ENCODE data around the gene CALCOCO2. TPM values are rescaled to one million over a fixed set of nuclear protein-coding genes. Genes with fewer than 3 reads are reported as not detected.
"Not testable (repeated sequence)": the region's sequence is repeated elsewhere in the genome, so short reads cannot be mapped to it uniquely, and the experiment has no call there.

Gene CALCOCO2
- total and polyA plus RNA-seq, 4 donors: 23.0 to 64.9 (median 44.0) TPM

DNA sequence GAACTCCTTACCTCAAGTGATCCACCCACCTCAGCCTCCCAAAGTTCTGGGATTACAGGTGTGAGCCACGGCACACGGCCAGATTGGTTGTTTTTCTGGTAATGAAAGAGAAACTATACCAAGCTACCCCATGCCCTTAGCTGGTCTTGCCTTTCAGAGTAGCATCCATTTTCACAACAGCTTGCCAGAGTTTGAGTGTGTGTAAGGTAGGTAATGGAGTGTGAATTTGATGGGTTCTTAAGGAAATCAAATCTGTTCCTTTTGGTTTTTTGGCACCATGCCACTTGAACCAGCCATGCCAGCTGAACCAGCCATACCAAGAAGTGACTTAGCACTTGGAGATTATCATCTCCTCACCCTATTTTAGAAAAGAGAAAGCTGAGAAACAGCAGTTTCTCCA is 5.1 kb downstream of the CALCOCO2 start:
- Histone ChIP-seq H3K27ac (ENCODE audit: low read depth in 1 of 2, low read length in 2 of 2) (no peak overlapping the region), H3K36me3 (ENCODE audit: control insufficient read depth in 4 of 4, insufficient read depth in 3 of 4, low read depth in 1 of 4, low read length in 3 of 4) (no peaks in the 10 kb centered on the region), H3K27me3 (ENCODE audit: control insufficient read depth in 4 of 4, insufficient read depth in 4 of 4, low read length in 3 of 4) (no peaks in the 10 kb centered on the region), H3K9ac (ENCODE audit: low read depth in 1 of 2, low read length in 2 of 2) (no peak overlapping the region), H3K4me3 (ENCODE audit: low read depth in 1 of 3, low read length in 3 of 3) (no peak overlapping the region), H3K4me1 (ENCODE audit: control insufficient read depth in 4 of 4, insufficient read depth in 4 of 4, low read length in 3 of 4) (peaks cover 17 to 40% (median 25%) of the 10 kb centered on the region in 4 donors), H3K9me3 (ENCODE audit: control insufficient read depth in 4 of 4, low read length in 3 of 4) (no peaks in the 10 kb centered on the region)
- no peak for TF ChIP-seq TAF1 (conservative IDR thresholded peaks at IDR 0.05)
- no peak for TF ChIP-seq GABPA (IDR thresholded peaks at IDR 0.05 in 1 of 2, conservative IDR thresholded peaks at IDR 0.05 in 1 of 2)
- TF ChIP-seq YY1 (IDR thresholded peaks at IDR 0.05): no peak
- no peak for TF ChIP-seq FOXA2 (IDR thresholded peaks at IDR 0.05)
- TF ChIP-seq, protein P1, sequence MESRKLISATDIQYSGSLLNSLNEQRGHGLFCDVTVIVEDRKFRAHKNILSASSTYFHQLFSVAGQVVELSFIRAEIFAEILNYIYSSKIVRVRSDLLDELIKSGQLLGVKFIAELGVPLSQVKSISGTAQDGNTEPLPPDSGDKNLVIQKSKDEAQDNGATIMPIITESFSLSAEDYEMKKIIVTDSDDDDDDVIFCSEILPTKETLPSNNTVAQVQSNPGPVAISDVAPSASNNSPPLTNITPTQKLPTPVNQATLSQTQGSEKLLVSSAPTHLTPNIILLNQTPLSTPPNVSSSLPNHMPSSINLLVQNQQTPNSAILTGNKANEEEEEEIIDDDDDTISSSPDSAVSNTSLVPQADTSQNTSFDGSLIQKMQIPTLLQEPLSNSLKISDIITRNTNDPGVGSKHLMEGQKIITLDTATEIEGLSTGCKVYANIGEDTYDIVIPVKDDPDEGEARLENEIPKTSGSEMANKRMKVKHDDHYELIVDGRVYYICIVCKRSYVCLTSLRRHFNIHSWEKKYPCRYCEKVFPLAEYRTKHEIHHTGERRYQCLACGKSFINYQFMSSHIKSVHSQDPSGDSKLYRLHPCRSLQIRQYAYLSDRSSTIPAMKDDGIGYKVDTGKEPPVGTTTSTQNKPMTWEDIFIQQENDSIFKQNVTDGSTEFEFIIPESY (IDR thresholded peaks at IDR 0.05): no peak
- TF ChIP-seq, protein P2, sequence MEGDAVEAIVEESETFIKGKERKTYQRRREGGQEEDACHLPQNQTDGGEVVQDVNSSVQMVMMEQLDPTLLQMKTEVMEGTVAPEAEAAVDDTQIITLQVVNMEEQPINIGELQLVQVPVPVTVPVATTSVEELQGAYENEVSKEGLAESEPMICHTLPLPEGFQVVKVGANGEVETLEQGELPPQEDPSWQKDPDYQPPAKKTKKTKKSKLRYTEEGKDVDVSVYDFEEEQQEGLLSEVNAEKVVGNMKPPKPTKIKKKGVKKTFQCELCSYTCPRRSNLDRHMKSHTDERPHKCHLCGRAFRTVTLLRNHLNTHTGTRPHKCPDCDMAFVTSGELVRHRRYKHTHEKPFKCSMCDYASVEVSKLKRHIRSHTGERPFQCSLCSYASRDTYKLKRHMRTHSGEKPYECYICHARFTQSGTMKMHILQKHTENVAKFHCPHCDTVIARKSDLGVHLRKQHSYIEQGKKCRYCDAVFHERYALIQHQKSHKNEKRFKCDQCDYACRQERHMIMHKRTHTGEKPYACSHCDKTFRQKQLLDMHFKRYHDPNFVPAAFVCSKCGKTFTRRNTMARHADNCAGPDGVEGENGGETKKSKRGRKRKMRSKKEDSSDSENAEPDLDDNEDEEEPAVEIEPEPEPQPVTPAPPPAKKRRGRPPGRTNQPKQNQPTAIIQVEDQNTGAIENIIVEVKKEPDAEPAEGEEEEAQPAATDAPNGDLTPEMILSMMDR (IDR thresholded peaks at IDR 0.05; ENCODE audit: low read depth, low read length, missing input control): no peak
- no peak for TF ChIP-seq HNF4A (conservative IDR thresholded peaks at IDR 0.05)
- no peak for TF ChIP-seq HNF4G (IDR thresholded peaks at IDR 0.05)
- TF ChIP-seq RXRA (IDR thresholded peaks at IDR 0.05): no peak
- TF ChIP-seq, protein P3, sequence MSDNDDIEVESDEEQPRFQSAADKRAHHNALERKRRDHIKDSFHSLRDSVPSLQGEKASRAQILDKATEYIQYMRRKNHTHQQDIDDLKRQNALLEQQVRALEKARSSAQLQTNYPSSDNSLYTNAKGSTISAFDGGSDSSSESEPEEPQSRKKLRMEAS (IDR thresholded peaks at IDR 0.05): no peak
- 88% methylated on average over 2 of the region's 2 CpGs for WGBS
- DNase-seq (ENCODE audit: low spot score): no peak

GRCh38 chr17:48837458-48837857 is 6.6 kb downstream of the CALCOCO2 start:
- H3K36me3 ChIP-seq (ENCODE audit: control insufficient read depth in 4 of 4, insufficient read depth in 3 of 4, low read depth in 1 of 4, low read length in 3 of 4); H3K9ac ChIP-seq (ENCODE audit: low read depth in 1 of 2, low read length in 2 of 2); H3K9me3 ChIP-seq (ENCODE audit: control insufficient read depth in 4 of 4, low read length in 3 of 4); H3K27ac ChIP-seq (ENCODE audit: low read depth in 1 of 2, low read length in 2 of 2); H3K27me3 ChIP-seq (ENCODE audit: control insufficient read depth in 4 of 4, insufficient read depth in 4 of 4, low read length in 3 of 4); H3K4me3 ChIP-seq (ENCODE audit: low read depth in 1 of 3, low read length in 3 of 3); DNase-seq (ENCODE audit: low spot score): not testable (repeated sequence)
- WGBS: 83% methylated on average over 4 of the region's 4 CpGs
- H3K4me1 ChIP-seq (ENCODE audit: control insufficient read depth in 4 of 4, insufficient read depth in 4 of 4, low read length in 3 of 4): peaks cover 16 to 42% (median 31%) of the 10 kb centered on the region in 4 donors

GRCh38 chr17:48840441-48840840 is 9.6 kb downstream of the CALCOCO2 start:
- WGBS: 77% methylated on average over 3 of the region's 3 CpGs
- H3K36me3 ChIP-seq (ENCODE audit: control insufficient read depth in 4 of 4, insufficient read depth in 3 of 4, low read depth in 1 of 4, low read length in 3 of 4): peaks cover 2 to 8% (median 4%) of the 10 kb centered on the region in 4 donors
- TF ChIP-seq RAD21 (IDR thresholded peaks at IDR 0.05) (no peak), FOXA1 (IDR thresholded peaks at IDR 0.05) (no peak), JUND (IDR thresholded peaks at IDR 0.05) (no peak), SP1 (IDR thresholded peaks at IDR 0.05) (no peak), HNF4G (IDR thresholded peaks at IDR 0.05) (no peak), NR2F2 (IDR thresholded peaks at IDR 0.05) (no peak), TAF1 (conservative IDR thresholded peaks at IDR 0.05) (no peak), REST (IDR thresholded peaks at IDR 0.05) (no peak), YY1 (IDR thresholded peaks at IDR 0.05) (no peak), ATF3 (IDR thresholded peaks at IDR 0.05) (no peak), HNF4A (conservative IDR thresholded peaks at IDR 0.05) (no peak), FOXA2 (IDR thresholded peaks at IDR 0.05) (no peak), EGR1 (IDR thresholded peaks at IDR 0.05; ENCODE audit: low read depth in 2 of 2) (no peak), GABPA (IDR thresholded peaks at IDR 0.05 in 1 of 2, conservative IDR thresholded peaks at IDR 0.05 in 1 of 2) (no peak)
- TF ChIP-seq, protein P2 (IDR thresholded peaks at IDR 0.05; ENCODE audit: low read depth, low read length, missing input control): no peak

More at GRCh38 chr17:48840441-48840840, 9.6 kb downstream of the CALCOCO2 start:
- DNase-seq (ENCODE audit: low spot score): no peak
- Histone ChIP-seq H3K9ac (ENCODE audit: low read depth in 1 of 2, low read length in 2 of 2) (no peak overlapping the region), H3K4me1 (ENCODE audit: control insufficient read depth in 4 of 4, insufficient read depth in 4 of 4, low read length in 3 of 4) (peaks cover 9 to 38% (median 29%) of the 10 kb centered on the region in 4 donors), H3K4me3 (ENCODE audit: low read depth in 1 of 3, low read length in 3 of 3) (no peak overlapping the region), H3K27ac (ENCODE audit: low read depth in 1 of 2, low read length in 2 of 2) (peak overlapping the region; percentile 82 to 94), H3K9me3 (ENCODE audit: control insufficient read depth in 4 of 4, low read length in 3 of 4) (no peaks in the 10 kb centered on the region), H3K27me3 (ENCODE audit: control insufficient read depth in 4 of 4, insufficient read depth in 4 of 4, low read length in 3 of 4) (no peaks in the 10 kb centered on the region)

Data from liver (tissue), 9 donors.